ENCODE results near the gene GAPT.

GRCh38 chr5:58462154-58462553 lies 29.1 kb upstream of the GAPT start:
- TF ChIP-seq CTCF (conservative IDR thresholded peaks at IDR 0.05 in 1 of 2, IDR thresholded peaks at IDR 0.05 in 1 of 2; ENCODE audit: low read depth in 1 of 2, low read length in 2 of 2) (no peak), EZH2 (IDR thresholded peaks at IDR 0.05; ENCODE audit: low read length, missing control alignments) (no peak)
